ENCODE measurements around the gene GALNT10.

DNA sequence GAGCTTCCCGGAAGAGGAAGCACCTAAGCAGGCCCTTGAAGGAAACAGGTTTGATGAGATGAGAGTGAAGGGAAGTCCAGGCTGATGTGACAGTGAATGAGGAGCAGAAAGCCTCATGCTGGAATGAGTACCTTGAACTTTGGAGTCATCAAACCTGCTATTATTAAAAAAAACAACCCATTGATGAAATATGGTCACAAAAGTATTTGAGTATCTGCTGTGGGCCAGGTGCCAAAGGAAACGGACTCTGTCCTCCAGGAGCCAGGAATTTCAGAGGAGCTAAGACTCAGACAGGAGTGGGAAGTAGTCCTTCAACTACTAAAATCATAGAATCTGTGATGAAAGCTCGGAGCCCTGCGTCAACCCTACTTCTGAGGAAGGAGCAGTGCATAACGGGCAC, 275.6 kb downstream of the GALNT10 start:
- TF ChIP-seq POLR2AphosphoS5 (IDR thresholded peaks at IDR 0.05; ENCODE audit: low read depth), result no peak
- no peak for TF ChIP-seq CTCF (IDR thresholded peaks at IDR 0.05; ENCODE audit: insufficient read depth, low read length)
- TF ChIP-seq, protein P1, sequence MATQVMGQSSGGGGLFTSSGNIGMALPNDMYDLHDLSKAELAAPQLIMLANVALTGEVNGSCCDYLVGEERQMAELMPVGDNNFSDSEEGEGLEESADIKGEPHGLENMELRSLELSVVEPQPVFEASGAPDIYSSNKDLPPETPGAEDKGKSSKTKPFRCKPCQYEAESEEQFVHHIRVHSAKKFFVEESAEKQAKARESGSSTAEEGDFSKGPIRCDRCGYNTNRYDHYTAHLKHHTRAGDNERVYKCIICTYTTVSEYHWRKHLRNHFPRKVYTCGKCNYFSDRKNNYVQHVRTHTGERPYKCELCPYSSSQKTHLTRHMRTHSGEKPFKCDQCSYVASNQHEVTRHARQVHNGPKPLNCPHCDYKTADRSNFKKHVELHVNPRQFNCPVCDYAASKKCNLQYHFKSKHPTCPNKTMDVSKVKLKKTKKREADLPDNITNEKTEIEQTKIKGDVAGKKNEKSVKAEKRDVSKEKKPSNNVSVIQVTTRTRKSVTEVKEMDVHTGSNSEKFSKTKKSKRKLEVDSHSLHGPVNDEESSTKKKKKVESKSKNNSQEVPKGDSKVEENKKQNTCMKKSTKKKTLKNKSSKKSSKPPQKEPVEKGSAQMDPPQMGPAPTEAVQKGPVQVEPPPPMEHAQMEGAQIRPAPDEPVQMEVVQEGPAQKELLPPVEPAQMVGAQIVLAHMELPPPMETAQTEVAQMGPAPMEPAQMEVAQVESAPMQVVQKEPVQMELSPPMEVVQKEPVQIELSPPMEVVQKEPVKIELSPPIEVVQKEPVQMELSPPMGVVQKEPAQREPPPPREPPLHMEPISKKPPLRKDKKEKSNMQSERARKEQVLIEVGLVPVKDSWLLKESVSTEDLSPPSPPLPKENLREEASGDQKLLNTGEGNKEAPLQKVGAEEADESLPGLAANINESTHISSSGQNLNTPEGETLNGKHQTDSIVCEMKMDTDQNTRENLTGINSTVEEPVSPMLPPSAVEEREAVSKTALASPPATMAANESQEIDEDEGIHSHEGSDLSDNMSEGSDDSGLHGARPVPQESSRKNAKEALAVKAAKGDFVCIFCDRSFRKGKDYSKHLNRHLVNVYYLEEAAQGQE (IDR thresholded peaks at IDR 0.05; ENCODE audit: insufficient replicate concordance, low read depth), result no peak
- TF ChIP-seq SPI1 (IDR thresholded peaks at IDR 0.05; ENCODE audit: borderline replicate concordance, low read depth), result no peak

All from HL-60 (cell line).